GM18867 (cell line): ENCODE data around the gene TMEM101.
"Not testable (repeated sequence)": the region's sequence is repeated elsewhere in the genome, so short reads cannot be mapped to it uniquely, and the experiment has no call there.

Experiments used
- ATAC-seq: cut with Tn5 transposase; IDR thresholded peaks from one replicate; pipeline ENCODE4 v1.9.1; 2021; ENCODE audit warnings: mild to moderate bottlenecking, moderate library complexity; ENCODE audit not compliant: unreplicated experiment

The TMEM101 gene

DNA sequence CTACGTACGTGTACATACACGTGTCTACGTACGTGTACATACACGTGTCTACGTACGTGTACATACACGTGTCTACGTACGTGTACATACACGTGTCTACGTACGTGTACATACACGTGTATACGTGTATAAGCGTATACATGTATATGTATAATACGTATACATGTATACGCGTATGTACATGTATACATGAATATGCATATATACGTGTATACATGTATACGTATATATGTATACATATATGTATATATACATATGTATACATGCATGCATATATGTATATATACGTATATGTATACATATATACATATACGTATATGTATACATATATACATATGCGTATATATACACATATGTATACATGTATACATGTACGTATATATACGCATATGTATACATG is 38.9 kb downstream of the TMEM101 start:
- no peak for ATAC-seq

- ATAC-seq, result no peak
Observed at GRCh38 chr17:43974382-43975266, 40.1 kb downstream of the TMEM101 start.

GRCh38 chr17:43972444-43973212 is 42.1 kb downstream of the TMEM101 start:
- ATAC-seq, result not testable (repeated sequence)

- not testable (repeated sequence) for ATAC-seq
Observed at GRCh38 chr17:43971436-43971835, 43.3 kb downstream of the TMEM101 start.

- no peak for ATAC-seq
Observed at GRCh38 chr17:43970366-43970765, 44.4 kb downstream of the TMEM101 start.

GRCh38 chr17:43967251-43967875 is 47.4 kb downstream of the TMEM101 start:
- ATAC-seq, result no peak

DNA sequence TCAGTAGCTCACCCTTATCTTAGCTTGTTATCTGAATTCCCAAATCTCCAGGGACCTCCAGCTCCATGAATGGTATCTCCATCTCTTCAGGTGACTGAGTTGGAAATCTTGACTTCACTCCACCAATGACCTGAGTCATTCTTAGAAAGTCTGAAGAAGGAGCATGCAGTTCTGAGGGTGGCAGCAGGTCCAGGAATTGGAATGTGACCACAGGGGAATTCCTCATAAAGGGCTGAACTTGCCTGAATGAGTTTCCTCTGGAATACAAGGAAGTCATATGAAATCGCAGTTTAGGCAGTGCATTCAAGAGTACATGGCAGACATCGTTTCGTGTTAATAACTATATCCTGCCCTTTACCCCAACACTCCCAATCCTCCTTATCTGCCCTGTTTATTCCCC is 48.5 kb downstream of the TMEM101 start:
- ATAC-seq, result no peak

DNA sequence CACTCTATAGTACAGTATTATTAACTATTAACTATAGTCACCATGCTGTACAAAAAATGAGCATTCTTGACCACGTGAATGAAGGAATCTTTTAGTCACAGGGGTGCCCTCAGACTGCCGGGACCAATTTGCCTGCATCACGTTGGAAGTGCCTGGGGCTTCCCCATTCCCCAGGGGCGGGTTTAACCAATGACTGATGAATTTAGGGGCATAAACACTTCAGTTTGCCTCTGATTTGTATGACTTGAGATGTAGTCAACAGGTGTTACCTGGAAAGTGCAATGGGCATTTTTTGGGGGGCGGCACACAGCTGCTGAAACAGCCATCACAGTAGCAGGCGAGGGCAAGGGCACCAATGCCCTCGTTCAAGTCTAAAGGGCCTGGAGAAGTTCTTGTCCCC is 52.3 kb downstream of the TMEM101 start:
- no peak for ATAC-seq

DNA sequence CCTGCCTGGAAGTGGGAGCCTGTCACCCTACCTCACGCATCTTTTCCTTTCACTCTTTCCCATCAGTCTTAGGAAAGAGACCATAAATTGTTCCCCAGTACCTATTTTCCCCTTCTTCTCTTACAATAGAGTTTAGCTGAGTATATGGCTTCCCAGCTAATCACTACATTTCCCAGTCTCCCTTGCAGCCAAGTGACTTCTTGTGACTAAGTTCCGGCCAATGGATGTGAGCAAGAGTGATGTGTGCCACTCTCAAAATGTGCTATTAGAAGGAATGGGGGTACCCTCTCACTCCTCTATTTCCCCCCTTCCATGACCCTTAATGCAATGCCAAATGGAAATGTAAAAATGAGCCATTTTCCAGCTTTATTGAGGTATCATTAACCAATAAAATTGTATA is 52.8 kb downstream of the TMEM101 start:
- ATAC-seq, result no peak

GRCh38 chr17:43961292-43961691 is 53.5 kb downstream of the TMEM101 start:
- ATAC-seq, result not testable (repeated sequence)
